NT2/D1 (cell line): ENCODE data around the gene PTPN14.

Experiments
- SUZ12 ChIP-seq: IDR thresholded peaks from 2 replicates; pipeline ENCODE4 v1.6.1; 2011; ENCODE audit not compliant: insufficient read length, insufficient read depth; ENCODE audit errors: extremely low read depth
- YY1 ChIP-seq: IDR thresholded peaks from 2 replicates; pipeline ENCODE4 v1.6.1; 2011; ENCODE audit not compliant: insufficient read length, insufficient read depth
- ZNF274 ChIP-seq: IDR thresholded peaks from 2 replicates; pipeline ENCODE4 v1.6.1; 2011; ENCODE audit warnings: mild to moderate bottlenecking, low read depth, low read length

DNA sequence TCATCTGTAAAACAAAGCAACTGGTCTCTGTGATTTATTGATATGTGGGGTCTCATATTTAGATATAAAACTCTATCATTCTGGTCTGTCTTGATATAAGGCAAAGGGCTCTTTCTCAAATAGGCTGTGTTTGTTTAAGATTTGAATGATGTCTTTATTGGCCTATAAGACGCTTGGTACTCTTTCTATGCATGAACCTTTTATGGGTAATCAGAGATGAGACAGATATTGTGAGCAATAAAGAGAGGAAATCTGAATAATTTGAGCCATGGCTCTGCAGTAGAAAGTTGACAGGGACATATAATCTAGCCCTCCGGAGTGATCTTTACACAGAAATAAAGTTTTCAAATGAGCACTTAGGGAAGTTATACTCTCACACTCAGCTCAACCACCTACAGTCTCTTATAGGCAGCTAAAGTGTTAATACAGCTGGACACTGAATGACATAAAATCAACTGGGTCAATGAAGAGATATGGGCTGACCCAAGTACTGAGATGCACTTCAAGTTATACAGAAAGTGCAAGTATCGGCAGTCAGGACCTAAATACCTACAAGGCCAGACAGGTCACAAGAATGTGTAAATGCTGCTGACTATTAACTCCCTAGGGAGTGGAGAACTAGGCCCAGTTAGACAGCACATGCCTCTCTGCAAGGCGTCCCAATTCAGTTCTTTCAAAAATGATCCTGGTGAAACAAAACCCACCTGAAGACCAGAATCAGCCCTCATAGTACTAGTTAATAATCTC lies 111.0 kb downstream of the PTPN14 start:
- TF ChIP-seq YY1, result no peak
- TF ChIP-seq ZNF274, result no peak
- no peak for TF ChIP-seq SUZ12
